Limb (tissue), 2 donors: ENCODE measurements around the gene MAP1LC3B2.

Source experiments
- DNase-seq, 2 donors: peaks; one replicate each; pipeline ENCODE4 v3.0.0-alpha.2; 2016; ENCODE audit errors: extremely low spot score in 2 of 2

The MAP1LC3B2 gene

DNA sequence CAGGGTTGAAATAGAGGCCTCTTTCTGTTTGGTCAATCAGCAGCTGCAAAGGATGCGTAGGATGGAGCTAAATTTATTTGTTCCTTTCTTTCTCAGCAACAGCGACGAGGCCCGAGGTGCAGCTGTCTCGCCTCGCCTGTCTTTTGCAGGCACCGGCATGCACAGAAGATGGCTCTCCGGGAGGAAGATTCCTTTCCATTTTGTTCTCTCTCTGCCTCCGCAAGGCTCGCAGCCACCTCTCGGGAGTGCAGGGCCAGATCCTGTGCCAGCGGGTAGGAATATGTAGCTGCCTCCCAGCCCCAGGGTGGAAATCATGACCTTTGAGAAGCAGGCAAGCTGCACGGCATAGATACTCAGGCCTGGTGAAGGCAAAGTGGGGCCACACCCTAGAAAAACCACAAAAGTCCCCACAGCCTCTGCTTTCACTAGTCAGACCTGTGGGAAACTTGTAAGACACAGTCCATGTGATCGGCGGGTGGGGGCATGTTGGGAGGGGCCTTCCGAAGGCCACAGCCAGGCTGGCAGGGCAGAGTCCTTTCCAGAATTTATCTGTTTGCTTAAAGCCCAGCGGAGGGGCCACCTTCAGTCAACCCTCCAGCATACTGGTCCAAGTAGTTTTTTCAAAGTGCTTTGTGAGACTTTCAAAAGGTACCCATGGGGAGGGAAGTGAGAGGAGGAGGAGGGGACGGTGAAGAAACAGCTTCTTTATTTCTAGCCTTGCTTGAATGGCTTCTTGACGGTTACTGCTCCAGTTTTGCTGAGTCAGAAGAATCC, at the start of gene MAP1LC3B2:
Gene MAP1LC3B2, plus strand, starts transcription at position 220 of the 774 bp plus-strand sequence. CDS start 16,562 bp downstream, outside the sequence.
- peak; percentile 52 to 59 for DNase-seq

- DNase-seq = no peak
Observed at GRCh38 chr12:116513944-116514343, 45.2 kb upstream of the MAP1LC3B2 start.

DNA sequence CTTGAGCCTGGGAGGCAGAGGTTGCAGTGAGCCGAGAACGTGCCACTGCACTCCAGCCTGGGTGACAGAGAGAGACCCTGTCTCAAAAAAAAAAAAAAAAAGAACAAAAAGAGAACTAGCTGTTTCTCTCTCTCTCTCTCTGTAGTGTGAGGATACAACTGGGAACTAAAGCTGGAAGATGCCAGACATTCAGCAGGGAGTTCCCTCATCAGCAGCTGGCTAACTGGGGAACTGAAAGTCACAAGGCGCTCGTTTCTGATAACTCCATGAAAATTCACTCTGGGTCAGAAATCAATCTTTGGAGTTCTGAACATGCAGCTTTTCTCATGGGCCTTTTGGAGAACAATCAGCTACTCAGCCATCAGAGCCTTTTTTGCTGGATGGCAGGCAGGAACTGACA, 43.5 kb upstream of the MAP1LC3B2 start:
- no peak for DNase-seq

DNA sequence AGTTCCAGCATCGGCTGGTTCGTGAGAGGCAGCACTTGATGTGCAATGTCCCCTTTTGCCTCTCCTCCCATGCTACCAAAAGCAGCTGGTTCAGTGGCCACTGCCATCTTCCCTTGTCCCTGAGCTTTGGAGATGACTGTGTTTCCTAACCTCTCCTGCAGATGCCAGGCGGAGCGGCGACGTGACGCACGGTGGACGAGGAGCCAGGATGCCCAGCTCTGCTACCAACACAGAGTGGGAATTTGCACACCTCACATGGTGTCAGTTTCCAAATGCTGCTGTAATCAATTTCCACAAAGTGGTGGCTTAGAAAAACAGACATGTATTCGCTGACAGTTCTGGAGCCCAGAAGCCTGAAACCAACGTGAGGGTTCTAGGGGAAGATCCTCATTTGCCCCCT, 42.5 kb upstream of the MAP1LC3B2 start:
- DNase-seq = no peak

- DNase-seq = no peak
Observed at GRCh38 chr12:116517431-116518045, 41.6 kb upstream of the MAP1LC3B2 start.

DNA sequence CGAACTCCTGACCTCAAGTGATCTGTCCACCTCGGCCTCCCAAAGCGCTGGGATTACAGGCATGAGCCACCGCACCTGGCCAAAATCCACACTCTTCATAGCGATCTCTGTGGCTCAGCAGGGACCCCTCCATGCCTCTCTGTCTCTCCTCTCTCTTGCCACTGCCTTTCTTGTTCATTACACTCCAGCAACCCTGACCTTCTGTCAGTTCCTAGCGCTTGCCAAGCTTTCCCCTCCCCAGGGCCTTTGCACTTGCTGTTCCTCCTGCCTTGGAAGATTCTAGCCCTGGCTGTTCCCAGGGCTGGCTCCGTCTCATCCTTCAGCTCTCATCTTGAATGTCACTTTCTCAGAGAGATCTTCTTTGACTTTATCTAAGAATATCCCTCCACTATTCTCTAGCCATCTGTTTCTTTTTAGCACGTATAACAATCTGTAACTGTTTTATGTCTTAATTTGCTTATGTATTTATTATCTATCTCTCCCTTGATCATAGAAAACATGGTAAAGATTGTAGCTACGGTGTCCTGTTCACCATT, 38.9 kb upstream of the MAP1LC3B2 start:
- no peak for DNase-seq

DNA sequence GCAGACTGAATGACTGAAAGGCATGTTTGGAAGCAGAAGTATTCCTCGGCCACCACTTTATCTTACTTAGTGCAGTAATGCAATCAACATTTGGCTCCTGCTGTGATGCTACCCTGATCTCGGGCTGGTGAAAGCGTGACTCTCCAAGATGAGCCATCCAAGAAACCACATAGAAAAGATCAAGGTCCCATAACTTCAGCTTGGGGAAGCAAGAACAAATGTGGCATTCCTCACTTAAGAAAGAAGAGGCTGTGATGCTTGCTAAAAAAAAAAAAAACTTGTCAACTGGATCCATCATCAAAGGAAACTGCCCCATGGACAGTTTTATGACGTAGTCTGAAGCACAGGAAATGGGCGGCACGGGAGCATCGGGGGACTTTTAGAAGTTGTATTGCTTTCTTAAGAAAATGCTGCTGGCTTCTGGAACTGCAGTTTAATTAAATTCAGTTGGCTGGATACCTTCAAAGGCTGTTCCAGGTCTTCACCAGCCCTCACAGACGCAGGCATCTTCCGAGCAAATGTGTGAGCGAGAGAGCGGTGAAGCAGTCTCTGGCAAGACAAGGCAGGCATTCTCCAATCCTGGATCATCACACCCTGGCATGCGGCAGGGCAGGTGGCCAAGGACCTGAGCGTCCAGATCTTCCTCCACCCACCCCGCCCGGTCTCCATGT, 38.2 kb upstream of the MAP1LC3B2 start:
- DNase-seq = no peak

DNA sequence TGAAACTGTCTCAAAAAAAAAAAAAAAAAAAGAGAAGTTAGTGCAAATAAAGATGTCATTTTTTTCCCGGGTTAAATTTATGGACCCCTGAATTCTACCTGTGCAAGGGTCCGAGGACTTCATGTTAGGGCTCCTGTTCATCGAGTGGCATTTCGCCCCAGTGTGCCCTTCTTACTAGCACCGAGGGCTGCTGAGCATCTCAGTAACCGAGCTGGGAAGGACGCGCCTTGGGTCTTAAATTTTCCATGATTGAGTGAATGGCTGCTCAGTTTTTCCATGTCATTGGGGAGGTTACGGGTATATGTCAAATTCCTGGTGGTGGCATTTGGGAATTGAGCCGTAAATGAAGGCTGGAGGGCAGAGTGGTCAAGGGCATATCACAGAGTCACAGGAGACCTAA, 34.9 kb upstream of the MAP1LC3B2 start:
- no peak for DNase-seq

DNA sequence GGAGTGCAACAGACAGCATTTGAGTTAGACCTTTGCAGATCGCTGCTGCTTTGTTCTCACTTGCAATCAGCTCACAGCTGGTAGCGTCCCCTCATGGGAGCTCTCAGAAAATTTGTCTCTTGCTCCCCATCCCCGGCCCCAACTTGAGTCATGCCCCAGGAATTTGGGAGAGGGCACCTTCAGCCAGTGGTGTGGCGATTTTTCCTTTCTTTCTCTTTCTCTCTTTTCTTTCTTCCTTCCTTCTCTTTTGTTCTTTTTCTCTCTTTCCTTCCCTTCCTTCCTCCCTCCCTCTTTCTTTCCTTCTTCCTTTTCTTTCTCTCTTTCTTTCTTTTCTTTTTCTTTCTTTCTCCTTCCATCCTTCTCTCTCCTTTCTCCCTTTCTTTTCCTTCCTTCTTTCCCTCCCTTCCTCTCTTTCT, 34.2 kb upstream of the MAP1LC3B2 start:
- peak in 1 of 2 donors; percentile 53 for DNase-seq

GRCh38 chr12:116525418-116526001, 33.7 kb upstream of the MAP1LC3B2 start:
- DNase-seq = peak; percentile 71 to 82

GRCh38 chr12:116528065-116528464, 31.1 kb upstream of the MAP1LC3B2 start:
- no peak for DNase-seq

- DNase-seq = no peak
Observed at GRCh38 chr12:116528498-116528897, 30.7 kb upstream of the MAP1LC3B2 start.

DNA sequence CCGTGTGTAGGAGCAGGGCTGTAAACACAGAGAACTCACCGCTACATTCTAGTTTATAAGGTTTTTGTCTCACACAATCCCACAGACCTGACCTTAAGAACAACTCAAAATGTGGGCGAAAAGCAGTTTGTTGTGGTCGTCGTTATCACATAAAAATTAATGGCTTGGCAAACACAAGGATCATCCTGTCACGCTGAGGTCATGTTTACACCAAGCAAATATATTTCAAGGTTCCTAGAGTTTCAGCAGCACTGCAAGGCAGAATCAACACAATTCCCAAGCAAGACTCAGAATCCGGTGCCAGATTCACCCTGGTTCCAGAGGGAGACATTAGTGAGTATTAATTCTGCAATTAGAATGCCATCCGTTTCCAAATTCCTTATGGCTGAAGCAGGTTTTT, 30.1 kb upstream of the MAP1LC3B2 start:
- no peak for DNase-seq

GRCh38 chr12:116529686-116530085, 29.5 kb upstream of the MAP1LC3B2 start:
- no peak for DNase-seq

GRCh38 chr12:116532428-116532827, 26.8 kb upstream of the MAP1LC3B2 start:
- no peak for DNase-seq

DNA sequence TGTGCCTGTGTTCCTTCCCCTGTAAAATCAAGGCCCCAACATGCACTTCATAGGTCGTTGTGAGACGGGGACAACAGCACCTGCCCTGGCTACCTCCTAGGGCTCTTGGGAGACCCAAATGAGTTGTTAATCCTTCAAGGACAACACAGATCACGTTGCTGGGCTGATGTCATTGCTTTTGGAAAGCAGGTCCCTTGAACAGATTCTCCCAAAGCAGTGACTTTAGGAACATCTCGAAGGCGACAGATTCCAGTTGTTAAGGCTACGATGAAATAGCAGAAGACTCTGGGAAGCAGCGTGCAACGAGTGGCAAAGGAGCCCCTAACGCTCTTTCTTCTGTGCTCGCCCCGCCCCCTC, 26.2 kb upstream of the MAP1LC3B2 start:
- no peak for DNase-seq

- DNase-seq = peak; percentile 91 to 93
Observed at GRCh38 chr12:116533343-116534251, 25.6 kb upstream of the MAP1LC3B2 start.

GRCh38 chr12:116534311-116535121, 24.7 kb upstream of the MAP1LC3B2 start:
- DNase-seq = peak; percentile 64 to 81

DNA sequence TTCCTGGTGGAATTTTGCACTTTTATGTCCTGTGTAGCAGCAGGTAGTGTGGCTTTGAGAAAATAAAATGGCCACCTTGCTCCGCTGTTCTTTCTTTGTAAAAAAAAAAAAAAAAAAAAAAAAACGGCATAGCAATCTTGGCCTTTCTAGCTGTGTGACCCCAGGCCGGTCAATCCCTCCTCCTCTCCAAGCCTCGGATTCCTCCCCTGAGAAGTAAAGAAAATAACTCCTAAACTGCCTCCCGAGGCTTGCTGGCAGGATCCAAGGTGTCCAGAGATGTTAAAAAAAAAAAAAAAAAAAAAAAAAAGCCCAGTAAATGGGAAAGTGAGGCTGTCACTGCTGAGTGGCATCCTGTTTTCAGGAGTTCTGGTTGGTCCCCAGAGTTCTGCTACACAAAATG, 23.9 kb upstream of the MAP1LC3B2 start:
- DNase-seq = no peak
